CD4-positive, alpha-beta T cell treated with Interferon alpha-2 for 1 hour (primary cell): ENCODE results near the gene WDFY3.
"Not testable (repeated sequence)": the region's sequence is repeated elsewhere in the genome, so short reads cannot be mapped to it uniquely, and the experiment has no call there.

Source experiments
- DNase-seq, 2 donors: peaks; one replicate each; pipeline ENCODE4 v3.0.0-alpha.2; 2020 to 2022

Gene WDFY3

GRCh38 chr4:84852081-84852480 is 114.4 kb downstream of the WDFY3 start:
- DNase-seq, result no peak

DNA sequence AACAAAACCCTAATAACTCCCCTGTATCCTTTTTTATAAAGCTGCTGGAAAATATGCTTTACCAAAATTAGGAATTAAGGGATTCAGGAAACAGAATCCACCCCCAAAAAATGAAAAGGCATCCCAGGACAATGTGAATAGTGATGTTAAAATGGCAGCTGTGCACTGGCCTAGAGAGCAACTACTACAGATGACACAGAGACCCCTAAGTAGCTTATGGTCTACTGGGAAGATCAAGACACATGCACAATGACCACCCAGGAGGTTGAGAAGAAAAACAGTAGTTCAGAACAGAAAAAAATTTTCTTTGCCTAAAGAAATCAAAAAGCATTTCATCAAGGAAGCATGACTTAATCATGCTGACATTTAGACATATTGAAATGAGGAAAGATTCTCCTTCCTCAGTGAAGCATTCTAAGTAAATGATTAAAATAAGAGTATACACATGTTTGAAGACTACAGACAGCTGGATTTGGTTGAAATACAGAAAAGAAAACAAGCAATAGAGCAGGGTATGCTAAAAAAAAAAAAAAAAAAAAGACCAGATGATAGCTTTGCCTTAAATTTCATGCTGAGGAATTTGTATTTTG is 117.3 kb downstream of the WDFY3 start:
- no peak for DNase-seq

GRCh38 chr4:84848432-84848831 is 118.1 kb downstream of the WDFY3 start:
- no peak for DNase-seq

DNA sequence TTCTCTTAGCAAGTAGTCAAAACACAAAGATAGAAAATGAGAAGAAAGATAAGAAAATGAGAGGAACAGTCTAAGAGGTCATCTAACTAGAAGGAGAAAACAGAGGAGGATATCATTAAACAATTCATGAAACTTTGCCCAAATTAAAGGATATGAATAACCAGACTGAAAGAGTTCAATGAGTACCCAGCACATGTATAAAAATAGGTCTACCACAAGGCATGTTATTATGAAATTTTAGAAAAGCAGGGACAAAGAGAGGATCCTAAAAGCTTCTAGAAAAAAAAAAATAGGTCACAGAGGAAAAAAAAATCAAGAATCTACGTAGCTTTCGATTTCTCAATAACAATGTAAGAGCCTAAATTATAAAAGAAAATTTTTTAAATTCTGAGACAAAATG is 118.5 kb downstream of the WDFY3 start:
- no peak for DNase-seq

- no peak for DNase-seq
Observed at GRCh38 chr4:84846985-84847384, 119.5 kb downstream of the WDFY3 start.

- no peak for DNase-seq
Observed at GRCh38 chr4:84841435-84841834, 125.1 kb downstream of the WDFY3 start.

DNA sequence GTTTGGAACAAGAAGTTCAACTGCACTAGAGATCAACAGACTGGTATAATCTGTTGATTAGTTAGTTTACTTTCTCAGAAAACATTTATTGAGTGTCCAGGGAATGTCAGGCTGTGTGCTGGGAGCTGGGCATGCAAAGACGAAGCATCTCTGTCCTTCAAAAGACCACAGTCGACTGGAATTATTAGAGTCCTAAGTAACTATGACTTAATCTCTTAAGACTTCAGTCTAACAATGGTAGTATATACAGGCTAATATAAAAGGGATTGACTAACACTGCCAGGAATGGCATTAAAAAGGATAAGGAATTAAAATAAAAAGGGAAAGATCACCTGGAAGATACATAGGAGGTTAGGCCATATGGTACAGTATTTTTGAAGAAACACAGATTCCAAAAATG is 128.7 kb downstream of the WDFY3 start:
- DNase-seq, result no peak

- DNase-seq, result not testable (repeated sequence)
Observed at GRCh38 chr4:84829633-84830032, 136.9 kb downstream of the WDFY3 start.

DNA sequence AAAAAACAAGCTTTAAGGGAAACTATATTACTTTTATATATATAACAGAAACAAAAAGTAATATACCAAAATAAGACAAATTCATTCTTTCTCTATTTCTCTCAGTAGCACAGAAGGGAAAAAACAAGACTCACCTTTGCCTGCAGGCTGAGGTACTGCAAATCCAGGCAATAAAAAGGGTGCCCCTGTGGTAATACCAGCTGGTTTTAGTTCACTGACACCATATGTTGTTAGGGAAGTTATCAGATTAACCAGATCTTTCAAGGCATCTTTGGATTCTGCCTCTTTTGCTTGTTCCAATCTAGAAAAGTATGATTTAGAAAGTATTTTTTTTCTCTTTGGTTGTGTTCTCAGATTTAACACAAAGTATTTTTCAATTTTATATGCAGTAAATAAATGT is 139.8 kb downstream of the WDFY3 start:
- DNase-seq, result no peak

DNA sequence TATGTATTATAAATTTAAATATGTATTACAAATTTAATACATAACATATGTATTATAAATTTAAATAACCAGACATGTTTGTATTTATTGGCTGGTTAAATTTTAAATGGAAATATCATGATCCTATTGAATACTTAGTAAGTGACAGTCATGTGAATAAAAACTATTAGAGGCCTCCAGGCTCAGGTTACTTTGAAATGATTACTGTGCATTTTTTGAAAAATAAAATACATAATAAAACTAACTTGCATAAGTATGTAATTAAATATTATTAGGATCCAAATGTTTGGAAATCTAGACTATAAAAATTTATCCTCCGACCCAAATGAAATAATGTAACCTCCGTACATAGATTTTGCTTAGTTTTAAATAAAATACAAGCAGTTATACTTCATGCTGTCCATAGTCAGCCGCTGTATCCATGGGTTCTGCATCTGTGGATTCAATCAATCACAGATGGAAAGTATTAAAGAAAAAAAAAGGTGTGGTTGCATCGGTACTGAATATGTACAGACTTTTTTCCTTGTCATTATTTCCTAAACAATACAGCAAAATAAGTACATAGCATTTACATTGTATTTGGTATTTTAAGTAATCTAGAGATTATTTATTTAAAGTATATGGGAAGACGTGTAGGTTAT is 140.7 kb downstream of the WDFY3 start:
- no peak for DNase-seq

GRCh38 chr4:84821064-84821463 is 145.4 kb downstream of the WDFY3 start:
- no peak for DNase-seq

- DNase-seq, result no peak
Observed at GRCh38 chr4:84814094-84814750, 152.3 kb downstream of the WDFY3 start.

DNA sequence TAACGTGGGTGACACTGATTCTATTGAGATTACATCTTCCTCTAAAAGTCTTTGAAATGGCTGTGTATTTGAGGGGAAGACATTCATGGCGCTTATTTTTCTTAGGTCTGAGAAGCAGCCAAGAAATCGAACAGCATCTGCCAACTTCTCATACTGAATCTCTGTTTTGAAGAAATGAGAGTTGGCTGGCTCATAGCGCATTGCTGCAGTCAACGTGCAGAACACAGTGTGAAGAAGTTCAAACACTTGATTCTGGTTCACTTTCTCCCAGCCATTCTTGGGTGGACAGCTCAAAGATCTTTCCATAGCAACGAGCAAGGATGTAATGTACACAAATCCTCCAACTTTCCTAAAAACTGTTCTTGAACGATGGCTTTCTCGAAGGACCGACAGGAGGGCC is 156.5 kb downstream of the WDFY3 start:
- DNase-seq, result no peak

GRCh38 chr4:84808332-84808731 is 158.2 kb downstream of the WDFY3 start:
- DNase-seq, result no peak

- DNase-seq, result not testable (repeated sequence)
Observed at GRCh38 chr4:84806541-84806940, 159.9 kb downstream of the WDFY3 start.

- DNase-seq, result no peak
Observed at GRCh38 chr4:84804136-84804535, 162.4 kb downstream of the WDFY3 start.

GRCh38 chr4:84803720-84804119 is 162.8 kb downstream of the WDFY3 start:
- DNase-seq, result no peak

GRCh38 chr4:84803116-84803515 is 163.4 kb downstream of the WDFY3 start:
- DNase-seq, result no peak

- DNase-seq, result no peak
Observed at GRCh38 chr4:84800256-84800655, 166.2 kb downstream of the WDFY3 start.

- DNase-seq, result no peak
Observed at GRCh38 chr4:84799318-84799717, 167.2 kb downstream of the WDFY3 start.

DNA sequence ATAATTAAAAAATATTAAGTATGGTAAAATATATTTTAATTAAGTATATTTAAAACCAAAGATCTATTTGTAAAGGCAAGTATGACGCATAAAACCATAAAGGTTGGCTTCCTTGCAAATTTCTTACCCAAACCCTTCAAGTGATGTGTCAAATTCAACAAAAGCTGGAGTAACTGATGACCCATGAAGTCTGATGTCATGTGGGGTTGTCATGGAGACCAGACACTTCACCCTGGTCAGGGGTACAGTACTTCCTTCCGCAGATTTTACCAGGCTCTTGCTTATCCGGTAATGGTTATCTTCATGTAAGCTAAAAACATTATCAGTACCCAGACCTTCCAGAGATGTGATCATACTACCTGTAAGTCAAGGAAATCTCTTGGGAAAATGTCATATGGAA is 170.1 kb downstream of the WDFY3 start:
- DNase-seq, result no peak

GRCh38 chr4:84792366-84793301 is 173.9 kb downstream of the WDFY3 start:
- DNase-seq, result no peak
